Measurements from ENCODE around the gene SRSF10. TPM values are rescaled to one million over a fixed set of nuclear protein-coding genes. Genes with fewer than 3 reads are reported as not detected.

The SRSF10 gene
- total RNA-seq, 4 donors from 2014 or later = 158 to 193 (median 172) TPM

- TF ChIP-seq POLR2A (IDR thresholded peaks at IDR 0.05) = no peak
- H3K27me3 ChIP-seq = no peaks in the 10 kb centered on the region
- peak overlapping the region; percentile 95 to 99 (median 98) for H3K27ac ChIP-seq
- 26 to 36% methylated on average over 6 of the region's 6 CpGs for WGBS, 2 donors
- peak overlapping the region in 1 of 3 donors; percentile 94 for H3K4me3 ChIP-seq (replicated peaks in 1 of 3)
- peak; percentile 79 to 81 for DNase-seq
- intact Hi-C loops (cut with DNase I) = no loop called here
- H3K4me1 ChIP-seq = peaks cover 45 to 73% of the 10 kb centered on the region in 2 donors
- no peaks in the 10 kb centered on the region for H3K36me3 ChIP-seq
- no peaks in the 10 kb centered on the region for H3K9me3 ChIP-seq
Measured at GRCh38 chr1:23980728-23981070, 572 bp upstream of the SRSF10 start.

GRCh38 chr1:23979387-23979880 is 693 bp downstream of the SRSF10 start:
- Histone ChIP-seq H3K27me3 (no peaks in the 10 kb centered on the region), H3K9me3 (no peaks in the 10 kb centered on the region), H3K4me3 (replicated peaks in 1 of 3) (peak overlapping the region; percentile 70 to 94 (median 91)), H3K27ac (peak overlapping the region; percentile 95 to 99 (median 98)), H3K36me3 (no peaks in the 10 kb centered on the region), H3K4me1 (peaks cover 37 to 63% of the 10 kb centered on the region in 2 donors)
- no peak for DNase-seq
- WGBS, 2 donors = 0 to 2% methylated on average over 13 of the region's 13 CpGs
- no peak for TF ChIP-seq POLR2A (IDR thresholded peaks at IDR 0.05)
- TF ChIP-seq, protein P1, sequence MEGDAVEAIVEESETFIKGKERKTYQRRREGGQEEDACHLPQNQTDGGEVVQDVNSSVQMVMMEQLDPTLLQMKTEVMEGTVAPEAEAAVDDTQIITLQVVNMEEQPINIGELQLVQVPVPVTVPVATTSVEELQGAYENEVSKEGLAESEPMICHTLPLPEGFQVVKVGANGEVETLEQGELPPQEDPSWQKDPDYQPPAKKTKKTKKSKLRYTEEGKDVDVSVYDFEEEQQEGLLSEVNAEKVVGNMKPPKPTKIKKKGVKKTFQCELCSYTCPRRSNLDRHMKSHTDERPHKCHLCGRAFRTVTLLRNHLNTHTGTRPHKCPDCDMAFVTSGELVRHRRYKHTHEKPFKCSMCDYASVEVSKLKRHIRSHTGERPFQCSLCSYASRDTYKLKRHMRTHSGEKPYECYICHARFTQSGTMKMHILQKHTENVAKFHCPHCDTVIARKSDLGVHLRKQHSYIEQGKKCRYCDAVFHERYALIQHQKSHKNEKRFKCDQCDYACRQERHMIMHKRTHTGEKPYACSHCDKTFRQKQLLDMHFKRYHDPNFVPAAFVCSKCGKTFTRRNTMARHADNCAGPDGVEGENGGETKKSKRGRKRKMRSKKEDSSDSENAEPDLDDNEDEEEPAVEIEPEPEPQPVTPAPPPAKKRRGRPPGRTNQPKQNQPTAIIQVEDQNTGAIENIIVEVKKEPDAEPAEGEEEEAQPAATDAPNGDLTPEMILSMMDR (IDR thresholded peaks at IDR 0.05) = no peak
- intact Hi-C loops (cut with DNase I) = no loop called here

DNA sequence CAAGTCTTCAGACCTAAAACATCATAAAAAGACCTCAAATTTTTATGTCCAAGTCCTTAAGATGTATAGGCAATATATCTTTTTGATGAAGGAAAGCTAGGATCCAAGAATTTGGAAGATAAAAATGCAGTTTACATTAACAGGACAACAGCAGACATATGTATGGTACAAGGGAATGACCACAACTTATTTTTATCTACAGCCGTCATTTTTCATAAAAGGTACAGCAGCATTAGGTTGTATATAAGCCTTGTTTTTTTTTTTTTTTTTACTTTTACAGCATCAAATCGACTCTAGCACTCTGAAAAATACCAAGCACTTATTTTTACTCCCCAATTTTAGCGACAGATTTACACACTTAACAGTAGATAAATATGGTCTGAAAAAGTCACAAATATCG is 1.3 kb downstream of the SRSF10 start:
- H3K9me3 ChIP-seq = no peaks in the 10 kb centered on the region
- no peaks in the 10 kb centered on the region for H3K27me3 ChIP-seq
- no peak for TF ChIP-seq POLR2A (IDR thresholded peaks at IDR 0.05)
- TF ChIP-seq, protein P1 (IDR thresholded peaks at IDR 0.05) = no peak
- peak overlapping the region; percentile 8 to 99 (median 95) for H3K27ac ChIP-seq
- DNase-seq = no peak
- H3K36me3 ChIP-seq = no peaks in the 10 kb centered on the region
- peak overlapping the region in 2 of 3 donors; percentile 91 to 94 for H3K4me3 ChIP-seq (replicated peaks in 1 of 3)
- intact Hi-C loops (cut with DNase I) = no loop called here
- H3K4me1 ChIP-seq = peaks cover 32 to 63% of the 10 kb centered on the region in 2 donors
- 3% methylated on average over 4 of the region's 4 CpGs for WGBS, 2 donors

DNA sequence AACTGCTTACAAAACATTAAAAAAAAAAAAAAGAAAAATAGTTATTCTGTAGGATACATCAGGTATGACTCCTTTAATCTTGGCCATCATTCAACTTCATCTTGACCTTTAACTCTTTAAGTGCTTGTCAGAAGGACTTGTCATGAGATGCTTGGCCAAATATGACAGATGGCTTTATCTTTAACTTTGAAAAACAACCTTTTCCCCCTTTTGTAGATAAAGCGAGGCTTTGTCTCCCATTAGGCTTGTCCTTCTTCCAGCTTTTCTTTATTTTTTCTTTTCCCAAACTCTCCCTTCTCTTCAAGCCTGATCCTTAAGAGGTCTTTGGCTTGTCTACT is 2.3 kb downstream of the SRSF10 start:
- Histone ChIP-seq H3K27me3 (no peaks in the 10 kb centered on the region), H3K9me3 (no peaks in the 10 kb centered on the region), H3K4me1 (peaks cover 32 to 57% of the 10 kb centered on the region in 2 donors), H3K4me3 (replicated peaks in 1 of 3) (no peak overlapping the region), H3K36me3 (no peaks in the 10 kb centered on the region), H3K27ac (peak overlapping the region in 2 of 3 donors; percentile 17 to 95)
- intact Hi-C loops (cut with DNase I) = no loop called here
- WGBS, 2 donors = 70 to 78% methylated on average over 1 of the region's 1 CpG
- TF ChIP-seq POLR2A (IDR thresholded peaks at IDR 0.05) = no peak
- TF ChIP-seq, protein P1 (IDR thresholded peaks at IDR 0.05) = no peak
- DNase-seq = no peak

DNA sequence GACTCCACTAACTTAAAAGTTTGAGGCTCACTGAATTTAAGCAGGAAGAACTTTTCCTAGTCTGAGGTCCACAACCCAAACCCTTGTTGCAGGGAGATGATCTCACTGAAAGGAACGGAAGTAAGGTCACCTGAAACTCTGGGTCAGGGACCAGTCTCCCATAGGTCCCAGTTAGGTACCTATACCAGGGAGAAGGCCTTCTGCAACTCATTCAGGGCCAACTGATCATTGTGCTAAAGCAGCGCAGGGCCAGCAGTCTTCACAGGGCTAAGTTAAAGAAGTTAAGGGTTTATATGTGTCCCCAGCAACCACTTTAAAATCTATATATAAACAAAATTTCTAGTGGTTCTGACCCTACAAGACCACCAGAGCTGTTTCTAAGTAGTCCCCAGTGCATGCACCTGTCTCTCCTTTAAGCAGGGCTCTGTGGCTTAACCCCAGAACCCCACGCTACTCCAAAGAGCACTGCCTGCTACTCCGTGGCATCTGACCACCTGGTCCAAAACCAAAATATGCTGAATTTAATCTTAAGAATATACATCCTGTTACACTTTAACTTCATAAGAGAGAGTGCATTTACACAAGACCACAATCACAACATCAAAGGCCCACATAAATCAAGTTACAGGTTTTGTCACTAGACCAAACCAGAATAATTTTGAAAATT is 2.8 kb downstream of the SRSF10 start:
- intact Hi-C loops (cut with DNase I) = no loop called here
- peaks cover 32 to 52% of the 10 kb centered on the region in 2 donors for H3K4me1 ChIP-seq

More for the DNA sequence above, 2.8 kb downstream of the SRSF10 start:
- Histone ChIP-seq H3K27ac (peak overlapping the region in 2 of 3 donors; percentile 17 to 95), H3K9me3 (no peaks in the 10 kb centered on the region), H3K4me3 (replicated peaks in 1 of 3) (no peak overlapping the region), H3K36me3 (no peaks in the 10 kb centered on the region), H3K27me3 (no peaks in the 10 kb centered on the region)
- WGBS, 2 donors = 62 to 69% methylated on average over 4 of the region's 4 CpGs
- DNase-seq = no peak
- TF ChIP-seq, protein P1 (IDR thresholded peaks at IDR 0.05) = no peak
- no peak for TF ChIP-seq POLR2A (IDR thresholded peaks at IDR 0.05)
